ENCODE measurements around the gene TIGD6. TPM values are rescaled to one million over a fixed set of nuclear protein-coding genes. Genes with fewer than 3 reads are reported as not detected.

TIGD6 gene
- total RNA-seq, 4 donors from 2014 or later, result 0.20 to 2.5 (median 1.6) TPM

DNA sequence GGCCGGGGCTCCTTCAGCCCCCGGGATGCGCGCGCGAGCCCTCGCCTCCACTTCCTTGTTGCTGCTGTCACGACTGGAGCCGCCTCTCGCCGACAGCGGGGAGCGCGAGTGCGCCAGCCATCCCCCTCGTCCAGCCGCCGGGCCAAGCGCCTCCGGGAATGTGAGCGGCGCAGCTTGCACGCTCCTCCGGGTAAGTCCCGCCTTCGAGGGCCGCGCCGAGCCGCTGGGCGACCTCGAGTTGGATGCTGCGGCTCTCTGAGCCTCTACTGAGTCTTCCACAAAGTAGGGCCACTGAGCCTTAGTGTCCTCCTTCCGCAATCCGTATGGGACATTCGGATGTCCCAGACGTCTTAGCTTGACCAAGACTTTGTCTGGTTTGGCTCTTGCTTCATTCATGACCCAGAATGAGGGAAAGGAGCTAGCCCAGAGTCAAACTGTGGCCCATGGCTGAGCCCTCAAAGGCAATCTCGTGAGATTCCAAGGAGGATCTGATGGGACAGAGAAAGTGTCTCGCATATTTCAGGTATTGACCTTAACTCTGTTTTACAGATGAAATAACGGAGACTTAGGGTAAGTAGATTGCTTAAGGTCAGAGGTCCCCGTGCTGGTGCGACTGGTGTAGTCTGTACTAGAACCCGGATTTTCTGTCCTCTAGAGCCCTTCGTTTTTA is 671 bp upstream of the TIGD6 start:
- no peak for TF ChIP-seq POLR2AphosphoS5 (IDR thresholded peaks at IDR 0.05)
- intact Hi-C loops (cut with DNase I; ENCODE audit: low total_unique reads), result no loop called here
- H3K27me3 ChIP-seq, result no peaks in the 10 kb centered on the region
- peaks cover 0 to 10% (median 0%) of the 10 kb centered on the region in 4 donors for H3K36me3 ChIP-seq
- peak; percentile 57 for DNase-seq
- WGBS, 2 donors (ENCODE audit: low coverage in 1 of 2), result 0 to 1% methylated on average over 5 to 42 of the region's 44 CpGs
- in situ Hi-C loops (cut with MboI; ENCODE audit: low pct_ligation_motif_present in 1 of 4, low pct_unique_long_range_greater_than_20kb in 1 of 4, low sequenced_read_pairs in 3 of 4), result no loop called here
- peak overlapping the region; percentile 93 to 99 (median 96) for H3K27ac ChIP-seq
- peaks cover 11 to 48% (median 32%) of the 10 kb centered on the region in 4 donors for H3K4me1 ChIP-seq
- H3K9me3 ChIP-seq, result no peaks in the 10 kb centered on the region
- H3K4me3 ChIP-seq, result peak overlapping the region; percentile 75 to 99 (median 92)

DNA sequence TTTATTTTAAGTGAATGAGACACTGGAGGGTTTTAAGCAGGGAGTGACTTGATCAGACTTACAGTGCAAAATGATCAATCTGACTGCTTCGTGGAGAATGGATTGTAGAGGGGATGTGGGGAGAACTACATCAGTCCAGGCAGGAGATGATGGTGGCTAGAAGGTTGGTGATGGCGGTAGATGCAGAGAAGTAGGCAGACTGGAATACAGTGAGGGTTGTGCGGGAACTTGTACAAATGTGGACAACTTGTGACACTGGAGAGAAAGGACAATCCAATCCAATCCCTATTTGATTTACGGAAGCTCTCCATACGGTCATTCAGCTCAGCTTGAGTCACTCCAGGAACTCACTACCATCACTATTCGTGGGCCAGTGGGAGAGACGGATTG is 593 bp downstream of the TIGD6 start:
- H3K9me3 ChIP-seq, result no peaks in the 10 kb centered on the region
- no peaks in the 10 kb centered on the region for H3K36me3 ChIP-seq
- peaks cover 11 to 54% (median 33%) of the 10 kb centered on the region in 4 donors for H3K4me1 ChIP-seq
- intact Hi-C loops (cut with DNase I; ENCODE audit: low total_unique reads), result no loop called here
- peak overlapping the region; percentile 75 to 99 (median 92) for H3K4me3 ChIP-seq
- in situ Hi-C loops (cut with MboI; ENCODE audit: low pct_ligation_motif_present in 1 of 4, low pct_unique_long_range_greater_than_20kb in 1 of 4, low sequenced_read_pairs in 3 of 4), result no loop called here
- DNase-seq, result no peak
- H3K27me3 ChIP-seq, result no peaks in the 10 kb centered on the region
- WGBS, 2 donors (ENCODE audit: low coverage in 1 of 2), result 15 to 44% methylated on average over 2 to 7 of the region's 7 CpGs
- peak overlapping the region; percentile 93 to 99 (median 96) for H3K27ac ChIP-seq
- TF ChIP-seq POLR2AphosphoS5 (IDR thresholded peaks at IDR 0.05), result no peak
- TF ChIP-seq EP300 (IDR thresholded peaks at IDR 0.05; ENCODE audit: low read depth), result no peak
- TF ChIP-seq, protein P1, sequence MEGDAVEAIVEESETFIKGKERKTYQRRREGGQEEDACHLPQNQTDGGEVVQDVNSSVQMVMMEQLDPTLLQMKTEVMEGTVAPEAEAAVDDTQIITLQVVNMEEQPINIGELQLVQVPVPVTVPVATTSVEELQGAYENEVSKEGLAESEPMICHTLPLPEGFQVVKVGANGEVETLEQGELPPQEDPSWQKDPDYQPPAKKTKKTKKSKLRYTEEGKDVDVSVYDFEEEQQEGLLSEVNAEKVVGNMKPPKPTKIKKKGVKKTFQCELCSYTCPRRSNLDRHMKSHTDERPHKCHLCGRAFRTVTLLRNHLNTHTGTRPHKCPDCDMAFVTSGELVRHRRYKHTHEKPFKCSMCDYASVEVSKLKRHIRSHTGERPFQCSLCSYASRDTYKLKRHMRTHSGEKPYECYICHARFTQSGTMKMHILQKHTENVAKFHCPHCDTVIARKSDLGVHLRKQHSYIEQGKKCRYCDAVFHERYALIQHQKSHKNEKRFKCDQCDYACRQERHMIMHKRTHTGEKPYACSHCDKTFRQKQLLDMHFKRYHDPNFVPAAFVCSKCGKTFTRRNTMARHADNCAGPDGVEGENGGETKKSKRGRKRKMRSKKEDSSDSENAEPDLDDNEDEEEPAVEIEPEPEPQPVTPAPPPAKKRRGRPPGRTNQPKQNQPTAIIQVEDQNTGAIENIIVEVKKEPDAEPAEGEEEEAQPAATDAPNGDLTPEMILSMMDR (IDR thresholded peaks at IDR 0.05), result no peak
- no peak for TF ChIP-seq POLR2A (IDR thresholded peaks at IDR 0.05)

DNA sequence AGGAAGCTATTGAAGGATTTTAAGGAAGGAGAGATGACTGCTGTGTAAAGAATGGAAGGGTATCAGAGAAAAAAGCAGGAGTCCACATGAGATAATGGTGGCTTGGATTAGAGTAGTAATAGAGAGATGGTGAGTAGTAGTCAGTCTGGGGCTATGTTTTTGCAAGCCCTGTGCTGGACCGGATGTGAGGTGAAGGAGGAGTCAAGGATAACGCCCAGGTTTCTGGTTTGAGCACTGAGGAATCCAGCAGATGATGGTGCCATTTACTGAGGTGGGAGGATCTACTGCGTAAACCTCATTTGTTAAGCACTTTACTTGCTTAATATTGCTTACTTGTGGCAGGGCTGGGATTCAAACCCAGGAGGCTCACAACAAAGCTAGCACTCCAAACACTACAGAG is 1.1 kb downstream of the TIGD6 start:
- H3K9me3 ChIP-seq, result no peaks in the 10 kb centered on the region
- peak overlapping the region; percentile 93 to 99 (median 96) for H3K27ac ChIP-seq
- no peaks in the 10 kb centered on the region for H3K36me3 ChIP-seq
- TF ChIP-seq, protein P1 (IDR thresholded peaks at IDR 0.05), result no peak
- in situ Hi-C loops (cut with MboI; ENCODE audit: low pct_ligation_motif_present in 1 of 4, low pct_unique_long_range_greater_than_20kb in 1 of 4, low sequenced_read_pairs in 3 of 4), result no loop called here
- peak overlapping the region in 2 of 4 donors; percentile 96 to 99 for H3K4me3 ChIP-seq
- 86 to 100% methylated on average over 1 to 3 of the region's 3 CpGs for WGBS, 2 donors (ENCODE audit: low coverage in 1 of 2)
- DNase-seq, result no peak
- no peaks in the 10 kb centered on the region for H3K27me3 ChIP-seq
- peaks cover 11 to 54% (median 33%) of the 10 kb centered on the region in 4 donors for H3K4me1 ChIP-seq
- intact Hi-C loops (cut with DNase I; ENCODE audit: low total_unique reads), result no loop called here

DNA sequence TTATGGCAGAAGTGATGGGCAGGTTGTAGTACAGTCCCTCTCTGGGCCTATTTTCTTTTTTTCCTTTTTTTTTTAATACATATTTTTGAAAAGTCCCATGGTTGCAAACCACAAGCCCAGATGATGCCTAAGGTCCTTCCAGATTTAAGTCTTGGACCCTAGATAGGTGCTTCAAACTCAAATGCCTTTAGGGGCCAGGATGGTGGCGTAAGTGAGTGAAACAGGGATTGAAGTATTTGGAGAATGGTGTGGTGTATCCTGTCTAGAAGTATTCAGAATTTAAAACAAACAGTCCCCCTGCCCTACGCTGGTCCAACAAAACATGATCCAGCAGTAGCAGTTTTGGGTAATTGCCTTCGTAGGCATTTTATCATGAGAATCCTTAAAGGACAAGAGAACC is 2.2 kb downstream of the TIGD6 start:
- Histone ChIP-seq H3K9me3 (no peaks in the 10 kb centered on the region), H3K27me3 (no peaks in the 10 kb centered on the region), H3K36me3 (no peaks in the 10 kb centered on the region), H3K4me3 (no peak overlapping the region), H3K27ac (no peak overlapping the region), H3K4me1 (peaks cover 11 to 50% (median 33%) of the 10 kb centered on the region in 4 donors)
- intact Hi-C loops (cut with DNase I; ENCODE audit: low total_unique reads) (no loop called here), in situ Hi-C loops (cut with MboI; ENCODE audit: low pct_ligation_motif_present in 1 of 4, low pct_unique_long_range_greater_than_20kb in 1 of 4, low sequenced_read_pairs in 3 of 4) (no loop called here)
- DNase-seq, result no peak
- TF ChIP-seq, protein P1 (IDR thresholded peaks at IDR 0.05), result no peak
- TF ChIP-seq POLR2AphosphoS5 (IDR thresholded peaks at IDR 0.05) (no peak), EP300 (IDR thresholded peaks at IDR 0.05; ENCODE audit: low read depth) (no peak)
- WGBS, 2 donors (ENCODE audit: low coverage in 1 of 2), result 98 to 100% methylated on average over 2 to 3 of the region's 3 CpGs

Data from transverse colon (tissue), 4 donors.